Measurements from ENCODE around the gene CIB2. TPM values are rescaled to one million over a fixed set of nuclear protein-coding genes. Genes with fewer than 3 reads are reported as not detected.

CIB2 gene
- total and polyA plus RNA-seq, 2 donors (not counting 1 experiment from before 2014, with no cell fraction given) = 0.97 to 3.2 TPM

- WGBS (ENCODE audit: insufficient coverage) = 97% methylated on average over 2 of the region's 3 CpGs
Measured at GRCh38 chr15:78090422-78091063, 40.7 kb downstream of the CIB2 start.

More at GRCh38 chr15:78090422-78091063, 40.7 kb downstream of the CIB2 start:
- H3K4me3 Mint-ChIP-seq = no peak overlapping the region
- Histone ChIP-seq H3K9me3 (ENCODE audit: control extremely low read depth in 1 of 3, control insufficient read depth in 2 of 3, insufficient read depth in 1 of 3, low read length in 2 of 3) (no peaks in the 10 kb centered on the region), H3K4me3 (ENCODE audit: control extremely low read depth in 1 of 5, extremely low read depth in 1 of 5, insufficient read depth in 1 of 5, low read depth in 2 of 5, low read length in 4 of 5) (no peak overlapping the region), H4K20me1 (ENCODE audit: control insufficient read depth, insufficient read depth, low read length, poor library complexity, severe bottlenecking) (no peaks in the 10 kb centered on the region), H3K27ac (ENCODE audit: low read length in 2 of 2) (no peak overlapping the region), H3K9ac (ENCODE audit: low read length) (no peak overlapping the region), H3K79me2 (ENCODE audit: control insufficient read depth, insufficient read depth, low read length) (no peaks in the 10 kb centered on the region), H3K4me2 (replicated peaks; ENCODE audit: low read depth, low read length, poor library complexity, severe bottlenecking) (no peak overlapping the region), H3K36me3 (replicated peaks in 1 of 2; ENCODE audit: control extremely low read depth in 1 of 2, control insufficient read depth in 1 of 2, extremely low read depth in 1 of 2, insufficient read depth in 2 of 2, low read length in 1 of 2) (no peaks in the 10 kb centered on the region), H3K4me1 (ENCODE audit: control insufficient read depth in 2 of 2, insufficient read depth in 2 of 2, low read length in 2 of 2) (peaks cover 9% of the 10 kb centered on the region in 2 donors), H2AFZ (ENCODE audit: insufficient read depth, low read depth, low read length, poor library complexity, severe bottlenecking) (no peak overlapping the region), H3K27me3 (replicated peaks in 1 of 4; ENCODE audit: control extremely low read depth in 1 of 4, control insufficient read depth in 3 of 4, insufficient read depth in 4 of 4, low read length in 3 of 4) (peaks cover 0 to 4% (median 0%) of the 10 kb centered on the region in 4 experiments)
- ChIA-PET POLR2A (no interaction called here), CTCF (interaction anchor here (0.7 to 5.4 kb wide), 3 partner anchors 19 to 123 kb away, joined by 3 to 49 read pairs (median 3); no protein-coding TSS in a partner anchor)
- no peak overlapping the region for H3K27ac Mint-ChIP-seq
- intact Hi-C loops (cut with micrococcal nuclease) = no loop called here
- DNase-seq (no peak), ATAC-seq (ENCODE audit: low read depth) (no peak)
- no peak for TF ChIP-seq EZH2 (IDR thresholded peaks at IDR 0.05; ENCODE audit: borderline replicate concordance, insufficient read depth, low read depth, low read length, poor library complexity, severe bottlenecking)
- TF ChIP-seq CTCF (IDR thresholded peaks at IDR 0.05) = no peak
- peaks cover 14% of the 10 kb centered on the region for H3K4me1 Mint-ChIP-seq
- peaks cover 8% of the 10 kb centered on the region for H3K27me3 Mint-ChIP-seq
- H3K9me3 Mint-ChIP-seq (ENCODE audit: insufficient read depth) = no peaks in the 10 kb centered on the region
